Spinal cord (tissue), 4 donors: ENCODE measurements around the gene HP. TPM values are rescaled to one million over a fixed set of nuclear protein-coding genes. Genes with fewer than 3 reads are reported as not detected.

Experiments used
- polyA plus RNA-seq, 2 donors: library from polyadenylated mRNA; unstranded; fragments of 120-200 nt; gene quantifications; one replicate each; pipeline ENCODE4 v1.2.1, GENCODE V29; 2013; ENCODE audit not compliant: insufficient read length in 2 of 2
- total RNA-seq, 2 donors: library from RNA; depleted of rRNA in 1 of 2; stranded (reverse); fragments of 120-200 nt in 1 of 2; fragments of >200 nt in 1 of 2; gene quantifications; one replicate each; pipeline versions ENCODE4 v1.2.3 to v1.2.4, GENCODE V29; 2013 to 2014

Gene HP
- total and polyA plus RNA-seq, 4 donors: 0.77 to 10.4 (median 1.4) TPM

Other genes with a start within 250 kb of the HP start
- gene AP1G1, start 245.7 kb upstream of the HP start, total RNA-seq: 100 to 1,000 TPM in 1 of 2 donors, 10 to 100 TPM in 1; 73.1 to 104 TPM
- 10 to 100 TPM; 77.9 to 82.1 TPM for gene AP1G1, start 245.7 kb upstream of the HP start, polyA plus RNA-seq
- 10 to 100 TPM; 13.8 to 18.1 TPM for gene ATXN1L, start 208.5 kb upstream of the HP start, total RNA-seq
- 10 to 100 TPM; 16.7 to 18.9 TPM for gene ATXN1L, start 208.5 kb upstream of the HP start, polyA plus RNA-seq
- gene ZNF821, start 170.3 kb upstream of the HP start, total RNA-seq: 10 to 100 TPM; 14.4 to 21.5 TPM
- gene ZNF821, start 170.3 kb upstream of the HP start, polyA plus RNA-seq: 10 to 100 TPM; 39.9 to 47.9 TPM
- gene IST1, start 159.0 kb upstream of the HP start, total RNA-seq: 100 to 1,000 TPM; 159 to 194 TPM
- gene IST1, start 159.0 kb upstream of the HP start, polyA plus RNA-seq: 100 to 1,000 TPM; 190 to 243 TPM
- gene PKD1L3, start 54.1 kb upstream of the HP start, total RNA-seq: under 1 TPM; 0.17 to 0.20 TPM
- under 1 TPM in 1 of 2 donors, not detected in 1; 0.11 TPM for gene PKD1L3, start 54.1 kb upstream of the HP start, polyA plus RNA-seq
- gene DHODH, start 45.8 kb upstream of the HP start, total RNA-seq: 1 to 10 TPM; 3.6 to 7.7 TPM
- 10 to 100 TPM in 1 of 2 donors, 1 to 10 TPM in 1; 8.8 to 13.7 TPM for gene DHODH, start 45.8 kb upstream of the HP start, polyA plus RNA-seq
- gene HPR, start 8.7 kb downstream of the HP start, total RNA-seq: under 1 TPM; 0.50 to 0.89 TPM
- 1 to 10 TPM; 3.2 to 4.9 TPM for gene HPR, start 8.7 kb downstream of the HP start, polyA plus RNA-seq
- gene TXNL4B, start 39.1 kb downstream of the HP start, total RNA-seq: 10 to 100 TPM in 1 of 2 donors, 1 to 10 TPM in 1; 9.8 to 13.4 TPM
- gene TXNL4B, start 39.1 kb downstream of the HP start, polyA plus RNA-seq: 10 to 100 TPM; 14.7 to 15.6 TPM
- 10 to 100 TPM; 29.1 to 62.3 TPM for gene DHX38, start 39.3 kb downstream of the HP start, total RNA-seq
- gene DHX38, start 39.3 kb downstream of the HP start, polyA plus RNA-seq: 10 to 100 TPM; 57.4 to 69.7 TPM
- 1 to 10 TPM; 2.2 to 3.1 TPM for gene PMFBP1, start 117.7 kb downstream of the HP start, total RNA-seq
- gene PMFBP1, start 117.7 kb downstream of the HP start, polyA plus RNA-seq: 1 to 10 TPM; 2.9 to 5.6 TPM